Stimulated activated CD8-positive, alpha-beta memory T cell treated with anti-CD3 and anti-CD28 coated beads, Interleukin-15, amount 100 ng/mL, for 48 hours (primary cell): Measurements from ENCODE around the gene XRCC6.
"Not testable (repeated sequence)": the region's sequence is repeated elsewhere in the genome, so short reads cannot be mapped to it uniquely, and the experiment has no call there.

Experiments used
- DNase-seq, 2 donors: peaks; one replicate each; pipeline ENCODE4 v3.0.0-alpha.2; 2020; ENCODE audit warnings: low read depth in 2 of 2

XRCC6 gene

DNA sequence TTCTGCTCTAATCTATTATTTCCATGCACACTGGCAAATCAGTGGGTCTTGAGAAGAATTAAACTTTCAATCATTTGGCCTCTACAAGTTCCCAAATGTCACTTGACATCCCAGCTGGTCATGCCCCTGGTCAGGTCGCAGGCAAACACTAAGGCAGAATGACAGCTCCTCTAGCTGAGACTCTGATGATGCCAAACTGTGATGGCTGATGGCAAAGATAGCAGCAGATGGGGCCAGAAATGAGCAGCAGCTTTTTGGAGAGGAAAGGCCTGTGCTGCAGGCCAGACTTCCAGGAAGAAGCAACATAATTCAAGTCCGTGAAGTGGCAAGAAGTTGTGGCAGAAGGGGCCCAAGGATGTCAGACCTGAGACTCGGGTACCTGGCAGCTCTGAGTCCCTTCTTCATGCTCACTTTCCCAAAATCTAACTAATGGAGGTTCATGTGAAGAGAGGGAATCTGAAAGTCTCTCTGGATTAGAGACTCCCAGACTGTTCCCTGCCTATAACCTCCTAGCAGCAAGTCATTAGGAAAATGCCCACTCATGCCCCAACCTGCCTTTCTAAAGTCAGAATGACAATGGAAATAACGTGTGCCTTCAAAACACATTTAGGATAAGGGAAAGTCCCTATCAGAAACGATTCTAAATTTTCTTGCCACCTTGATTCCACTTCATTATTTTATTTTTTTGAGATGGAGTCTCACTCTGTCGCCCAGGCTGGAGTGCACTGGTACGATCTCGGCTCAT lies 22.0 kb upstream of the XRCC6 start:
- DNase-seq, result no peak

DNA sequence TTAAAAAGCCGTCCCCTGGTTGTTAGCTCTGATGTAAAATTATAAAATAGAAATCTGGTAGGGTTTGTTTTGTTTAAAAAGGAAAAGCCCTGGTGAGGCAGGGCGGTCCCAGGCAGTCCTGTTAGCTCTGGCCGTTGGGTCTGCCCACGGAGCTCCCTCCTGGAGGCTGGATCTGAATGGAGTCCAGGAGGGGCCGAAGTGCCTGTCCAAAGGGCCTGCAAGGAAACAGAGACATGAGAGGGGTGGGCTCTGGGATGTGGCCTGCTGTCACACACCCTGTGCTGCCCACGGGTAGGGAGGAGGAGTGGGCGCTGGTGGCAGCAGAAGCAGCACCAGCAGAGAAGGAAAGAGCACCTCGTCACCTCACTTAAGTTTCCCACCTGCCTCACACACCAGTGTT lies 20.1 kb upstream of the XRCC6 start:
- DNase-seq, result no peak

GRCh38 chr22:41603873-41604332 lies 17.2 kb upstream of the XRCC6 start:
- DNase-seq, result peak; percentile 69 to 75

DNA sequence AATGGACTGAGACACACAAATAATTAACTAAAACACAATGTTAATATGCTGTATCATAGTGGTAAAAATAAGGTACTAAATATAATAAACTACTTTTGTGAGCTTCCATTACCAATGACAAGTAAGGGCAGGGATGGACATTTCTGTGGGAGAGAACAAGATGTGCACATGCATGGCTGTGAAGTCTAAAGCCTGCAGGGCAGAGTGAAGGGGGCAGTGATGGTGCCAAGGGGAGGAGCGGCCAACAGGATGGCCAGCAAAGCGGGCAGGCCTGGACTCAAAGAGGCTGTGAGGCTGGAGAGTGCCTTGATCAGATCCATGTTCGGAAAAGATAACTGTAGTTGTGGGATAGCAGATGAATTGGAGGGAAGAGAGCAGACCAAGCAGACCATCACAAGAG lies 12.7 kb upstream of the XRCC6 start:
- DNase-seq, result no peak

DNA sequence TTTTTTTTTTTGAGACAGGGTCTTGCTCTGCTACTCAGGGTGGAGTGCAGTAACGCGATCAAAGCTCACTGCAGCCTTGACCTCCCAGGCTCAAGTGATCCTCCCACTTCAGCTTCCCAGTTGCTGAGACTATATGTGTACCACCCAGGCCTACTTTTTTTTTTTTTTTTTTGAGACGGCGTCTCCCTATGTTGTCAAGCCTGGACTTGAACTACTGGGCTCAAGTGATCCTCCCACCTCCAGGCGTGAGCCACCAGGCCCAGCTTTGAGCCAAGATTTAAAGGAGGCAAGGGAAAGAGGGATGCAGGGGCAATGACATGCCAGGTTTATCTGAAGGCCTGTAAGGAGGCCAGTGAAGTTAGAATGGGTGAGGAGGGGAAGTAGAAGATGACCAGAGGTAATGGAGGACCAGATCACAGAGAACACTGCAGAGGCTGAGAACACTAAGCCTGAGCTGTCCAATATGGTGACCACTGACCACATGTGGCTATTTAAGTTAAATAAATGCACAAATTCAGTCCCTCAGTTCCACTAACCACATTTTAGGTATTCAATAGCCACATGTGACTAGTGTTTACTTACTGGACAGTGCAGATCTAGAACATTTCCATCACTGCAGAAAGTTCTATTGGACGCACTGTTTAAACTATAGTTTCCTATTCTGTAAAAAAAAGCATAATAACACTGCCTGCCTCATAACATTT lies 8.3 kb upstream of the XRCC6 start:
- DNase-seq, result no peak

DNA sequence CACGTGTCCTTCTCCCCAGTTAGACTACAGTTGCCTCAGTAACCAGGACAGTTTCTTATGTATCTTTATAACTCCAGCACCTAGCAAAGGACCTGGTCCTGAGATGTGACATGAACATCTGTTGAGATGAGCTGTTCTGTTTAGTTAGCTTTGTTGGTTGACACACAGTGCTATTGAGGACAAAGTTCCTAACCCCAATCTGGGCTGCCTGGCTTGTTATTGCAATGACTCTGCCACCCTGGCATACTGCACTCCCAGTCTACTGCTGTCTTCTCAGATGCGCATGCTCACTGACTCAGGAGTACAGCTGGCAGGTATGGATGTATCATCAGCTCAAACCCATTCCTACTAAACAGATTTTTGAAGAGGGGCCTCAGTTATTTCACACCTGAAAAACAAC lies 7.6 kb upstream of the XRCC6 start:
- DNase-seq, result no peak

GRCh38 chr22:41619979-41620588 lies 1.0 kb upstream of the XRCC6 start:
- peak; percentile 13 to 36 for DNase-seq

DNA sequence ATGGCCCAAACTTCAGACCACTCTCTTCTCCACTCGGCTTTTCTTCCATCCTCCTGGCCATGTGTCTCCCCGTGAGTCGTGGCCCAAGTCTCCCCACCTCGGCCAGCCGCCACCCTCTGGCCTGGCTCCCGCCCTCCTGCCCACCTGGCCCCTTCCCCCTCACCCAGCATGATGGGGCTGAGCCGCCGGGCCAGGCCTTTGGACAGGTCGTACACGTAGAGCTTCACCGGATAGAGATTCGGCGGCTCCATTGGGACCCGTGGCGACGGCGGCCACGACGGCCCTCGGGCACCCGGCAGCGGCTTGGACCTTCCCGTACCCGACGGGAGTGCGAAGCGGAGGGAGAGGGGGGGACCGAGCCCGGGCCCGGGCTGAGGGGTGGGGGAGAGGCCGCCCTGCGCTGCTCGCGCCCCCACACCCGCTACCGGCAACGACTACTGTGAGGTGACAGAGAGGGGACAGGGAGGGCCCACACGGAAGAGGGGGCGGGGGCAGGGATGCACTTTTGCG lies 451 bp upstream of the XRCC6 start, which contains the start of gene DESI1:
Gene DESI1 (minus strand): TSS at position 455 of the 510 bp plus-strand sequence. CDS start 204 bp downstream, at position 251.
- no peak for DNase-seq

- no peak for DNase-seq
Observed at GRCh38 chr22:41621911-41622179, 750 bp downstream of the XRCC6 start.

DNA sequence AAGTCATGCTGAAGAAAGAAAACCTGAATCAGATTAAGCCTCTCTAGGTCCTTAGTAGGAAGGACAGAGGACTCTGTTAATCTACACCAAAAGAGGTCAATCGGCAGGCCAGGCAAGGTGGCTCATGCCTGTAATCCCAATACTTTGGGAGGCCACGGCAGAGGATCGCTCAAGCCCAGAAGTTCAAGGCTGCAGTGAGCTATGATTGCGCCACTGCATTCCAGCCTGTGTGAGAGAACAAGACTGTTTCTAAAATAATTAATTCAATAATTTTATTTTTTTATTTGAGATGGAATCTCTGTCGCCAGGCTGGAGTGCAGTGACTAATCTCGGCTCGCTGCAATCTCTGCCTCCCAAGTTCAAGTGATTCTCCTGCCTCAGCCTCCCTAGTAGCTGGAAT lies 4.5 kb downstream of the XRCC6 start:
- DNase-seq, result no peak

DNA sequence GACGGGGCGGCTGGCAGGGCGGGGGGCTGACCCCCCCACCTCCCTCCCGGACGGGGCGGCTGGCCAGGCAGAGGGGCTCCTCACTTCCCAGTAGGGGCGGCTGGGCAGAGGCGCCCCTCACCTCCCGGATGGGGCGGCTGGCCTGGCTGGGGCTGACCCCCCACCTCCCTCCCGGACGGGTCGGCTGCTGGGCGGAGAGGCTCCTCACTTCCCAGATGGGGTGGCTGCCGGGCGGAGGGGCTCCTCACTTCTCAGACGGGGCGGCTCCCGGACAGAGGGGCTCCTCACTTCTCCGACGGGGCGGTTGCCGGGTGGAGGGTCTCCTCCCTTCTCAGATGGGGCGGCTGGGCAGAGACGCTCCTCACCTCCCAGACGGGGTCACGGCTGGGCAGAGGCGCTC lies 10.0 kb downstream of the XRCC6 start:
- not testable (repeated sequence) for DNase-seq

DNA sequence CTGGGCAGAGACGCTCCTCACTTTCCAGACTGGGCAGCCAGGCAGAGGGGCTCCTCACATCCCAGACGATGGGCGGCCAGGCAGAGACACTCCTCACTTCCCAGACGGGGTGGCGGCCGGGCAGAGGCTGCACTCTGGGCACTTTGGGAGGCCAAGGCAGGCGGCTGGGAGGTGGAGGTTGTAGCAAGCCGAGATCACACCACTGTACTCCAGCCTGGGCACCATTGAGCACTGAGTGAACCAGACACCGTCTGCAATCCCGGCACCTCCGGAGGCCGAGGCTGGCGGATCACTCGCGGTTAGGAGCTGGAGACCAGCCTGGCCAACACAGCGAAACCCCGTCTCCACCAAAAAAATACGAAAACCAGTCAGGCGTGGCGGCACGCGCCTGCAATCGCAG lies 10.5 kb downstream of the XRCC6 start:
- DNase-seq, result not testable (repeated sequence)

DNA sequence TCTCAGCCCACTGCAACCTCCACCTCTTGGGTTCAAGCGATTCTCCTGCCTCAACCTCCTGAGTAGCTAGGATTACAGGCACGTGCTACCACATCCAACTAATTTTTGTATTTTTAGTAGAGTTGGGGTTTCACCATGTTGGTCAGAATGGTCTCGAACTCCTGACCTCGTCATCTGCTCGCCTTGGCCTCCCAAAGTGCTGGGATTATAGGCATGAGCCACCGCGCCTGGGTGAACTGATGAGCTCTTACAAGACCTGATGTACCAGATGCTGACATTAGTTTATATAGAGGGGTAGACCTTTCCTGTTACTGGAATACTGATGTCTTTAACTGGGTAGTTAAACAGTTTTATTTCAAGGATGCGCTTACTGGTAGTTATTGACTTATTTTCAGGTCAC lies 13.5 kb downstream of the XRCC6 start:
- DNase-seq, result not testable (repeated sequence)

DNA sequence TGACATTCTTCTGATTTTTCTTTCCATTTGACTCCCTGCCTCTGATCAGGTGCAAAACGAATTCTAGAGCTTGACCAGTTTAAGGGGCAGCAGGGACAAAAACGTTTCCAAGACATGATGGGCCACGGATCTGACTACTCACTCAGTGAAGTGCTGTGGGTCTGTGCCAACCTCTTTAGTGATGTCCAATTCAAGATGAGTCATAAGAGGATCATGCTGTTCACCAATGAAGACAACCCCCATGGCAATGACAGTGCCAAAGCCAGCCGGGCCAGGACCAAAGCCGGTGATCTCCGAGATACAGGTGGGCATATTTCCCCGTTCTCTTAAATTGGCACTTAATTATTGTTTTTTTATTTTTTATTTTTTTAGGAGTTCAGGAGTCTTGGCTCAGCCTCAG lies 15.4 kb downstream of the XRCC6 start:
- DNase-seq, result no peak

GRCh38 chr22:41637623-41638022 lies 16.5 kb downstream of the XRCC6 start:
- DNase-seq, result not testable (repeated sequence)

GRCh38 chr22:41638124-41638523 lies 17.0 kb downstream of the XRCC6 start:
- DNase-seq, result no peak

DNA sequence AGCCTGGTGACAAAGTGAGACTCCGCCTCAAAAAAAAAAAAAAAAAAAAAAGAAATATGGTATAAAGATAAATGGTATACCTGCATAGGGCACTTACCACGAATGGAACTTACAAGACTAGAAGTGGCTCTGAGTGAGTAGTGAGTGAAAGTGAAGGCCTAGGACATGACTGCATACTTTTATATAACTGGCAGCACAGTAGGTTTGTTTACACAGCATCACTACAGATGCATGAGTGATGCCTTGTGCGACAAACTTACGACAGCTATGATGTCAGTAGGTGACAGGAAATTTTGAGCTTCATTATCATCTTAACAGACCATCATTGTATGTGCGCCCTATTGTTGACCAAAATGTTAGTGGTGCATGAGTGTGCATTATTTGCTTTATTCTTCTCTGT lies 17.7 kb downstream of the XRCC6 start:
- DNase-seq, result no peak

DNA sequence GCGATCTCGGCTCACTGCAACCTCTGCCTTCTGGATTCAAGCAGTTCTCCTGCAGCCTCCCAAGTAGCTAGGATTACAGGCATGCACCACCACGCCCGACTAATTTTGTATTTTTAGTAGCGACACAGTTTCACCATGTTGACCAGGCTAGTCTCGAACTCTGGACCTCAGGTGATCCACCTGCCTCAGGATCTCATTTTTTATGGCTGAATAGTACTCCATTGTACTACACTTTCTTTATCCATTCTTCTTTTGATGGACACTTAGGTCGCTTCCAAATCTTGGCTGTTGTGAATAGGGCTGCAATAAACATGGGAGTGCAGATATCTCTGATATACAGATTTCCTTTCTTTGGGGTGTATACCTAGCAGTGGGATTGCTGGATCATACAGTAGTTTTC lies 20.8 kb downstream of the XRCC6 start:
- DNase-seq, result no peak

GRCh38 chr22:41642331-41643110 lies 21.4 kb downstream of the XRCC6 start:
- DNase-seq, result no peak

DNA sequence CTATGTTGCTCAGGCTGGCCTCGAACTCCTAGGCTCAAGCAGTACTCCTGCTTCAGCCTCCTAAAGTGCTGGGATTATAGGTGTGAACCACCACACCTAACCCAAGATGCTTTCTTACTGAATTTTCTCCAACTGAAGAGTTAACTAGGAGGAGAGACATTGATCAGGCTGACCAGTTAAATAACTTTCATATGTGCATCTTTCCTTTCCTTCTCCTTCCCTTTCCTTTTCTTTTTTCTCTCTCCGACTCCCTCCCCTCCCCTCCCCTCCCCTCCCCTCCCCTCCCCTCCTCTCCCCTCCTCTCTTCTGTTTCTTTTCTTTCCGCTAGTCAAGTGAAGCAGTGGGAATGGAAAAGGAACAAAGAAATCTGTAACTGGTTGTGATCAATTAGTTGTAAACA lies 26.7 kb downstream of the XRCC6 start:
- no peak for DNase-seq

DNA sequence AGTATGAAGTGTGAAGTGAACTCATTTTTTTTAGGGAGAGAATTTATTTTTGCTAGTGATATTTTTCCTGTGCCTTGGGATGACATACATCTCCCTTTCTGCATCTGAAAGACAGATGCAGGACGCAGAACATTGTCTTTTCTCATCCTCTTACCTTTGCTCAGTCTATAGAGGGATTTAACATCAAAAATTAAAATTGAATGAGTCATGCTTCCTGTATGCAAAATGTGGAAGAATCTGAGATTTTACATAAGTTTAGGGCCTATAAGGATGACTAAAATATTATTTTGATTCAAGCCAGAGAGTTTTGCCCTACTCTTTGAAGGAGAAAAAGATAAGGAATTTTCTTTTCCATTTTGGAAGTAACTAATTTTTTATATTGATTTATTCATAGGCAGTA lies 27.3 kb downstream of the XRCC6 start:
- DNase-seq, result no peak

DNA sequence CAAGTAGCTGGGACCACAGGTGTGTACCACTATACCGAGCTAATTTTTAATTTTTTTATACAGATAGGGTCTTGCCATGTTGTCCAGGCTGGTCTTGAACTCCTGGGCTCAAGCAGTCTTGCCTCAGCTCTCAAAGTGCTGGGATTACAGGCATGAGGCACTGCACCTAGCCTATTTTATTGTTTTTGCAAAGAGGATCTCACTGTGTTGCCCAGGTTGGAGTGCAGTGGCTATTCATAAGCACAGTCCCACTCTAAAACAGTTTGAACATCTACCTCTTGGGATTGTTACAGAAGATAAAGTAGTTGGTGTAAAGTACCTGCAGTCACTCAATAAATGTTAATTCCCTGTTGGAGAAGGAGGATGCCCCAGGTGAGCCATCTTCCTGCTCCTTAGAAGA lies 29.1 kb downstream of the XRCC6 start:
- DNase-seq, result no peak
